Activated T-helper 1 cell treated with anti-CD3 and anti-CD28 coated beads, Interleukin-2, amount 50 U/mL, for 16 hours (primary cell): ENCODE results near the gene EIF3I.

ENCODE experiments used
- DNase-seq, 2 donors: peaks; one replicate each; pipeline ENCODE4 v3.0.0-alpha.2; 2020; ENCODE audit warnings: low read depth in 1 of 2, low spot score in 1 of 2

The EIF3I gene

GRCh38 chr1:32221980-32222755, at the start of gene EIF3I, which contains the start of gene TMEM234:
Gene EIF3I (plus strand): TSS chr1:32222407. CDS start chr1:32222442, 35 bp downstream.
Gene TMEM234 (minus strand): TSS chr1:32222353. CDS start chr1:32222322, 31 bp downstream.
- peak; percentile 79 to 86 for DNase-seq

- DNase-seq = no peak
Measured at GRCh38 chr1:32172621-32173245, 49.5 kb upstream of the EIF3I start.

GRCh38 chr1:32178380-32179192, 43.6 kb upstream of the EIF3I start:
- DNase-seq = no peak

GRCh38 chr1:32179193-32179442, 43.1 kb upstream of the EIF3I start:
- no peak for DNase-seq

- DNase-seq = peak; percentile 77 to 86
Measured at GRCh38 chr1:32179443-32180185, 42.6 kb upstream of the EIF3I start, which contains the start of gene TXLNA. Gene TXLNA (plus strand): TSS chr1:32179675. CDS start chr1:32180346, 671 bp downstream.

GRCh38 chr1:32180186-32181060, 41.8 kb upstream of the EIF3I start:
- no peak for DNase-seq

- no peak for DNase-seq
Measured at GRCh38 chr1:32181065-32181464, 41.1 kb upstream of the EIF3I start.

- no peak for DNase-seq
Measured at GRCh38 chr1:32181563-32181962, 40.6 kb upstream of the EIF3I start.

- no peak for DNase-seq
Measured at GRCh38 chr1:32182060-32182459, 40.1 kb upstream of the EIF3I start.

GRCh38 chr1:32184650-32185049, 37.6 kb upstream of the EIF3I start:
- DNase-seq = no peak

GRCh38 chr1:32186077-32186476, 36.1 kb upstream of the EIF3I start:
- no peak for DNase-seq

GRCh38 chr1:32186491-32186890, 35.7 kb upstream of the EIF3I start:
- no peak for DNase-seq

- DNase-seq = no peak
Measured at GRCh38 chr1:32187850-32188249, 34.4 kb upstream of the EIF3I start.

- DNase-seq = no peak
Measured at GRCh38 chr1:32192220-32192948, 29.8 kb upstream of the EIF3I start.

- DNase-seq = no peak
Measured at GRCh38 chr1:32194984-32195383, 27.2 kb upstream of the EIF3I start.

- no peak for DNase-seq
Measured at GRCh38 chr1:32195531-32195930, 26.7 kb upstream of the EIF3I start.

GRCh38 chr1:32195972-32196823, 26.0 kb upstream of the EIF3I start:
- no peak for DNase-seq

GRCh38 chr1:32197074-32197473, 25.1 kb upstream of the EIF3I start:
- DNase-seq = no peak

GRCh38 chr1:32197837-32198236, 24.4 kb upstream of the EIF3I start:
- DNase-seq = no peak
